VCaP (cell line): ENCODE data around the gene LMAN1L.

Experiments
- H3K27ac ChIP-seq: fragments of 450-650 bp; 2 replicates; pipeline ENCODE4 v1.5.1; 2017
- CTCF ChIP-seq: fragments of 450-650 bp; conservative IDR thresholded peaks from 2 replicates; pipeline ENCODE4 v1.5.1; 2017; ENCODE audit warnings: mild to moderate bottlenecking, moderate library complexity

The LMAN1L gene

DNA sequence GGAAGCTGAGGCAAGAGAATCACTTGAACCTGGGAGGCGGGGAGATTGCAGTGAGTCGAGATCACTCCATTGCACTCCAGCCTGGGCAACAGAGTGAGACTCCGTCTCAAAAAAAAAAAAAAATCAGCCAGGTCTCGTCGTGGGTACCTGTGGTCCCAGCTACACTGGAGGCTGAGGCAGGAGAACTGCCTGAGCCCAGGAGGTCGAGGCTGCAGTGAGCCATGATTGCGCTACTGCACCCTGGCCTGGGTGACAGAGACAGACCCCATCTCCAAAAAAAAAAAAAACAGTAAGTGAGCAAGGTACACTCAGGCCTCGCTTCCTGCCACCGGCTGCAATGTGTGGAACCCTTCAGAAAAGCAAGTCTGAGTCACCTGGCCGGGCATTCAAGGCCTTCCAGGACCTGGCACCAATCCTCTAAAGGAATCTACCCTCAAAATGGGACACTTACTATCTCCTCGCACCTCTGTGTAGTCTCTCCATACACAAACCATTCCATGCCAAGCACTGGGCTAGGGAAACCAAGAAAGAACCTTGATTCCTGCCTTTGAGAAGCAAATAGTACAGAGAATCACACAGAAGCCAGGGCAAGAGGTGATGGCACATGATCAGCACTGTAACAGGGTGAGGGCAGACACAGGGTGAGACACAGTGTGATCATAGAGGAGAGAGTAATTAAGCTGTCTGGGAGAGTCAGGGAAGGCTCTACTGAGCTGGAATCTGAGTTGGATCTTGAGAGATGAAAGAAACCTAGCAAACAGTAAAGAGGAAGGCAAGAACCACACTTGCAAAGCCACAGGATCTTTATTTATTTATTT lies 50.8 kb downstream of the LMAN1L start:
- no peak for TF ChIP-seq CTCF
- H3K27ac ChIP-seq: no peak overlapping the region

GRCh38 chr15:74864296-74864695 lies 51.7 kb downstream of the LMAN1L start:
- no peak overlapping the region for H3K27ac ChIP-seq

GRCh38 chr15:74865316-74865715 lies 52.7 kb downstream of the LMAN1L start:
- H3K27ac ChIP-seq: no peak overlapping the region
- TF ChIP-seq CTCF: no peak

More at GRCh38 chr15:74864296-74864695, 51.7 kb downstream of the LMAN1L start:
- TF ChIP-seq CTCF: no peak

DNA sequence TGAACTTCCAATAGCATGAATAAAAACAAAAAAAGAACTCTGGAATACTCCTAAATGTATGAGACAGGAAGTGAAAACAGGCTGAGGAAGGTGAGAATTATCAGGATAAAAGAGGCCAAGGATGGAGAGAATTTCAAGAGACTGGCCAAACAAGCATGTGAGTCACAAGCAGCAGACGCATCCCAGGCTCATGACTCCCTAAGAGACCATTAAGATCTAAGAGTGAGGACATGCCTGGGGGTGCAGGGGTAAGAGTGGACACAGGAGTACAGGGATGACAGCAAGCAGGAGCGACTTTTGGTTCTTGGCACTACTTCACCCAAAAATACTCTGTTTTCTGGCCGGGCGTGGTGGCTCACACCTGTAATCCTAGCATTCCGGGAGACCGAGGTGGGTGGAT lies 53.5 kb downstream of the LMAN1L start:
- H3K27ac ChIP-seq: no peak overlapping the region
- no peak for TF ChIP-seq CTCF

GRCh38 chr15:74867466-74868038 lies 54.9 kb downstream of the LMAN1L start:
- no peak for TF ChIP-seq CTCF
- H3K27ac ChIP-seq: no peak overlapping the region

DNA sequence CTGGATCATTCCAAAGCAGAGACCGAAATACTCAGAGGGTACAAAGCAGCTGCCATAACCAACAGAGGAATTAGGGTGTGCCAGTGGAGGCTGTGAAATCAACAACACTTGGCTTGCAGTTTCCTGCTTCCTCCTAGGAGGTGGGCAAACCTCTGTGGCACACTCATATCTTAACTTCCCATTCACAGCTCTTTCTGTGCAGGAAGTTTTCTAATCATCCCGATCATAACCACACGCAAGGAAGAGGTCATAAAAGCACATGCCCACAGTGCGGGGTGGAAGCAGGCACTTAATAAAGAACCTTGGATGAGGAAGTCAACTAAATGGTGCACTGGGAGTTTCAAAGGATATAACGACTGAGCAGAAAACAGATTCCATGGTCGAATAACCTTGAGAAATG lies 55.4 kb downstream of the LMAN1L start:
- TF ChIP-seq CTCF: no peak
- no peak overlapping the region for H3K27ac ChIP-seq

DNA sequence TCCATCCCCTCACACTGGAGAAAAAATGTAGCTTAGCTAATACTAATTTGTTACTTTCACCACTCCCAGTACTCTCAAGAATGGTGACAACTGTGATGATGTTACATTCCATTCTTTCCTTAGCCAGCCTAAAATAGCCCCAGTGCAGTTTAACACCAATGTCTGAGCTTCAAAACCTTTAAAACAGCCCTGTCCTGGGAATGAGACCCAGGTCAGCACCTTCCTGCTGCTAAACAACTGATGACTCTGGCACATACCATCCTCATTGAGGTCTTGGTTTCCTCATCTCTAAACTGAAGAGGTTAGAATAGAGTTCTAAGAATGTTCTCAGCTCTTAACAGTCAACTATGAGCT lies 56.7 kb downstream of the LMAN1L start:
- no peak overlapping the region for H3K27ac ChIP-seq
- TF ChIP-seq CTCF: no peak
